AG08396 (cell line): ENCODE data around the gene PCSK9.

Experiments
- DNase-seq: peaks from one replicate; pipeline ENCODE4 v3.0.0; 2012; ENCODE audit warnings: low spot score, mixed read lengths

The PCSK9 gene

DNA sequence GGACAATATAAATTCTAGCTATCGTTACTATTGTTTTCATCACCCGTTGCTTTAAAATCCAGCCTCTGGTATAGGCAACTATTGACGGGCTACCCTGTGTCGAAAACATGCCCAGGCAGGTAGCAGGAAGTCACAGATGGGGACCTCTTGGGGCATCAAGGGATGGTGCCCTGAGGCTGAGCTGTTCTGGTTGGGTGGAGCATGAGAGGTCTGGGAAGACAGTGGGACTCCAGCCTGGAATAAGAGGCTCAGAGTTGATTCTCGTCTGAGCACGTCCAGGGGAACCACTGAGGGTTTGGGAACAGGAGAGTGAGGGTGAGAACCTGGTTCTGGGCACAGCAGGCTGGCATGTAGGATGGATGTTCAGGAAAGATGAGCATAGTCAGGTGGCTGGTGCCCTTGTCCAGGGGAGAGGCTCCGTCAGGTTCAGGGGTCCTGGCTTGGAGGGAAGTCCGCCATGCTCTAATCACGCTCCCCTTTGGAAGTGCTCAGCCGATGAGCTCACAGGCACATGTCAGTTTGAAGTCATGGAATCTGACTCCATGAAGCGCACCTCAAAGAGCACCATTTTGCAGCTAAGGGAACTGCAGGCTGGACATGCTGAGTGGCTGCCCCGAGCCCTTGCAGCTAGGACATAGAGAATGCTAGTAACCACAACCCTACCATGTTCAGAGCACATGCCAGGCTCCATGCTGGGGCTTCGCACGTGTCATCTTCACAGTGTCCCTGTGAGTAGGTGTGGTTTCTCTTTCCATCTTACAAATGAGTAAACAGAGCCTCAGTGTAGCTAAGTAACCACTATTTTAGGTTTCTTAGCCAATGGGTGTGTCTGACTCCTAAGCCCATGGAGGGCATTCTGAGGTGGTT is 21.0 kb downstream of the PCSK9 start:
- peak; percentile 24 for DNase-seq

DNA sequence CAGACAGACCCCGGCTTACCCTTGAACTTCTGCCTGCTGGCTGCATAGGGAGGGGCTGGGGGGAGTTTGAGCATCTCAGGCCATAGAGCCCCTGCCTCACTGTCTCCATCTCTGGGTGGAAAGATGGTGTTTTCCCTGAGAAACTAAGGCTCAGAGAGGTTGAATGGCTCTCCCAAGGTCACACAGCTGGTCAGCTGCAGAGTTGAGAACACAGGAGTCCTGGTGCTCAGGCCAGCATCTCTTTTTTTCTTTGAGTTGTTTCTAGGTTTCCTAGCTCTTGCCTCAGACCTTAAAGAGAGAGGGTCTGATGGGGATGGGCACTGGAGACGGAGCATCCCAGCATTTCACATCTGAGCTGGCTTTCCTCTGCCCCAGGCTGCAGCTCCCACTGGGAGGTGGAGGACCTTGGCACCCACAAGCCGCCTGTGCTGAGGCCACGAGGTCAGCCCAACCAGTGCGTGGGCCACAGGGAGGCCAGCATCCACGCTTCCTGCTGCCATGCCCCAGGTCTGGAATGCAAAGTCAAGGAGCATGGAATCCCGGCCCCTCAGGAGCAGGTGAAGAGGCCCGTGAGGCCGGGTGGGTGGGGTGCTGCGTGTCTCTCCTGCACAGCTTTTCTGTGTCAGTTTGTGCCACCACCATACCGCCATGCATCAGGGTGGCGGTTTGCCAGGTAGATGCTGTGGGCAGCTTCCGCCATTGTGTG is 21.8 kb downstream of the PCSK9 start:
- no peak for DNase-seq

DNA sequence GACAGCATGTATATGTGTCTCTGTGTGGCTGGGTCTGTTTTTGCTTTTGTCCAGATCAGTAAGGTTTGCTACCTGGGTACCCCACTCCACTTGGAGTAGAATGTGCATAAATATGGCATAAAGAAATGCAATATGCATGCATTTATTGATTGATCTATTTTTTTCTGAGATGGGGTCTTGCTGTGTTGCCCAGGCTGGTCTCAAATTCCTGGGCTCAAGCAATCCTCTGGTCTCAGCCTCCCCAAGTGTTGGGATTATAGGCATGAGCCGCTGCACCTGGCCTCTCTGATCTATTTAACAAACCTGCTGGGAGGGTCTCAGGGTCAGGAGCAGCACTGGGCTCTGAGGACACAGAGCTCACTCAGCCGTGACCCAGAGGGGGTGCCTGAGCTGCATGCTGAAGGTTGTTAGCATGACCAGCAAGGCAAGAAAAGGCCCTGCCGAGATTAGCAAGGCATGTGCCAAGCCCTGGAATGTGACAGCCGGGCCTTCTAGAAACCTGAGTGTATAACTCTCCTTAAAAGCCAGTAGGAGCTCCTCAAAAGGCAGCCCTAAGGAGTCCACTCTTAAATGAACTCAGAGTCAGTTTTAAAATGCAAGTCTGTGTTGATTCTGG is 22.5 kb downstream of the PCSK9 start:
- no peak for DNase-seq

DNA sequence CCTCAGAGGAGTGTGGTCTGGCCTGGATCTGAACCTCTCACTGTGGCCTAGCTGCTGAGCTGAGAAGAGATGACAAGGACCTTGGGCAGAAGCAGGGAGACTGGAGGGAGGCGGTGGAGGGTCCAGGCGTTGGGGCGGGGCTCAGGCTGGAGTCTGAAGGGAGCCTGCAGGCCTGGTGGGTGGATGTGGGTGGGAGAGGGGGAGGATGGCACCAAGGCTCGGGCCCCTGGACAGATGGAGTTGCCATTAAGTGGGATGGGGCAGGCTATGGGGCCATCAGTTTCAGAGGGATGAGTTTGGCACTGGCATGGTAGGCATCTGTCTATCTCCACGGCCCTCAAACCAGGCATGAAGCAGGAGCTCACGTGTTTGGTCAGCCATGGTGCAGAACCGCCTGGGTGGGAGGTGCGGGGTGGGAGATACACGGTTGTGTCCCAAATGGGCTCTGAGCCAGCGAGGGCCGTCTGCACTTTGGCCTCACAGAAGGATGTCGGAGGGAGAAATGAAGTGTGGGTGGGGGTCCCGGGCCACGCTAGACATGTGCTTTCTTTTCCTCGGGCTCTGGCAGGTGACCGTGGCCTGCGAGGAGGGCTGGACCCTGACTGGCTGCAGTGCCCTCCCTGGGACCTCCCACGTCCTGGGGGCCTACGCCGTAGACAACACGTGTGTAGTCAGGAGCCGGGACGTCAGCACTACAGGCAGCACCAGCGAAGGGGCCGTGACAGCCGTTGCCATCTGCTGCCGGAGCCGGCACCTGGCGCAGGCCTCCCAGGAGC is 23.6 kb downstream of the PCSK9 start:
- no peak for DNase-seq

DNA sequence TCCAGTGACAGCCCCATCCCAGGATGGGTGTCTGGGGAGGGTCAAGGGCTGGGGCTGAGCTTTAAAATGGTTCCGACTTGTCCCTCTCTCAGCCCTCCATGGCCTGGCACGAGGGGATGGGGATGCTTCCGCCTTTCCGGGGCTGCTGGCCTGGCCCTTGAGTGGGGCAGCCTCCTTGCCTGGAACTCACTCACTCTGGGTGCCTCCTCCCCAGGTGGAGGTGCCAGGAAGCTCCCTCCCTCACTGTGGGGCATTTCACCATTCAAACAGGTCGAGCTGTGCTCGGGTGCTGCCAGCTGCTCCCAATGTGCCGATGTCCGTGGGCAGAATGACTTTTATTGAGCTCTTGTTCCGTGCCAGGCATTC is 24.2 kb downstream of the PCSK9 start:
- DNase-seq = no peak

DNA sequence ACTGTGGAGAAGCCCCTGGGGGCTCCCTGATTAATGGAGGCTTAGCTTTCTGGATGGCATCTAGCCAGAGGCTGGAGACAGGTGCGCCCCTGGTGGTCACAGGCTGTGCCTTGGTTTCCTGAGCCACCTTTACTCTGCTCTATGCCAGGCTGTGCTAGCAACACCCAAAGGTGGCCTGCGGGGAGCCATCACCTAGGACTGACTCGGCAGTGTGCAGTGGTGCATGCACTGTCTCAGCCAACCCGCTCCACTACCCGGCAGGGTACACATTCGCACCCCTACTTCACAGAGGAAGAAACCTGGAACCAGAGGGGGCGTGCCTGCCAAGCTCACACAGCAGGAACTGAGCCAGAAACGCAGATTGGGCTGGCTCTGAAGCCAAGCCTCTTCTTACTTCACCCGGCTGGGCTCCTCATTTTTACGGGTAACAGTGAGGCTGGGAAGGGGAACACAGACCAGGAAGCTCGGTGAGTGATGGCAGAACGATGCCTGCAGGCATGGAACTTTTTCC is 24.8 kb downstream of the PCSK9 start:
- no peak for DNase-seq

DNA sequence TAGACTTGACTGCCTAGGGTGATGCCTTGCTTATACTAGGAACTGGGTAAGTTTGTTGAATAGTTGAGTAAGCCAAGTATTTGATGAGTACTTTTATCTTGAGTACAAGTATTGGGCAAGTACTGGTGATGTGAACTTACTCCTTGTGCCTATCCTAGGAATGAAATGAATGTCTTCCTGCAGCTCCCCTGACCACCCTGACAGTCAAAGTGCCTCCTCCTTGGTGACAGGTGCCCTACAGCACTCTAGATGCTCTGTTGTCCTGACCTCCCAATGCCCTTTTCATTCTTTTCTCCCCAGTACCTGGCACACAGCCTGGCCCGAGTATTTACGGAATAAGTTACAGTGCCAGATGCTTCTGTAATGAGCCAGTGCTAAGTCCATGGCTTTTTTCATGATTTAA is 25.5 kb downstream of the PCSK9 start:
- DNase-seq = peak; percentile 68

DNA sequence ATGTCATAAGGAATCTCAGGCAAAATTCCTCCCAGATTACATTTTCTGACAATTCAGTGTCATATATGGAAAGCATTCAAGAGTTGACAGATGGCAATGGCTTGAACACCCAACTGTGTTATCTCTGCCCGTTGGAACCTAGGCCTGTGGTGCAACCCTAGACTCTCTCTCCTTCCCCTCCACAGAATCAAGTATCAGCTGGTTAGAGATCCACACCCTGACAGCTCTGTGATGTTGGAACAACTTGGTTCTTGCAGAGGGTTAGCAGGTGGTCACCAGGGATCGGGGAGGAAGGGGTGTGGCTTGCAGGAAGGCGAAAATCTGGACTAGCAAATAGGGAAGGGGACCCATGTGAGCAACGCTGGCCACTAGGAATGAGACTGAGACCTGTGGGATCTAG is 26.3 kb downstream of the PCSK9 start:
- no peak for DNase-seq

DNA sequence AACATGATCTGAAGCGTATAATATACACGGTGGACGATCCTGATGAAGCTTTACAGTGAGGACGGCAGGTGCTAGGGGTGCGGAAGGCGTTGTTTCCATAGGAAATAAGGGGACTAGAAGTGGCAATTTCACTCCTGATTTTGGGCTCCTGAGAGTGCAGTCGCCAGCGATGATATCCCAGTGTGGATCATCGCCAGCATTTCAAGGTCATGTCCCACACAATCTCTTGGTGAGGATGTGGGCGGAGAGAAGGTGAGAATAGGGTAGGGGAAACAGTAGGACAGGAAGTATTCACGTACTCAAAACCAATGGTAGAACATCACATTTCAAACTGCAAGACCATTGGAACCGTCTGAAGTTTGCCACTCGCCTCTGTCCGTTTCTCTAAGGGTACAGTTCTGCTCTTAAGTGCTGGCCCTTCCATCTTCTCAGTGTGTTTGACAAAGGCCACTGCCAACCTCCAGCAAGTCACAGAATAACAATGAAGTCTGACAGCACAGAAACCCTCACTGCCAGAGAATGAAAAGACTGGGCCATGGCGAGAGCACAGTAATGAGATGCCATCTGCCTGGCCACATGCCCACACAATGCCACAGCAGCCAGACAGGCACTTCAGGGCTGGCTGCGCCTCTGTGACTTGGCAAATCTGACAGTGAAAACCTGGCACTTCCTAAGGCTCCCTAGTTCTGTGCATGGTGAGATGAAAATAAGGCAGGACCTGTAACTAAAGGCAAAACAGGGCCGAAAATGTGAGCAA is 27.9 kb downstream of the PCSK9 start:
- no peak for DNase-seq

DNA sequence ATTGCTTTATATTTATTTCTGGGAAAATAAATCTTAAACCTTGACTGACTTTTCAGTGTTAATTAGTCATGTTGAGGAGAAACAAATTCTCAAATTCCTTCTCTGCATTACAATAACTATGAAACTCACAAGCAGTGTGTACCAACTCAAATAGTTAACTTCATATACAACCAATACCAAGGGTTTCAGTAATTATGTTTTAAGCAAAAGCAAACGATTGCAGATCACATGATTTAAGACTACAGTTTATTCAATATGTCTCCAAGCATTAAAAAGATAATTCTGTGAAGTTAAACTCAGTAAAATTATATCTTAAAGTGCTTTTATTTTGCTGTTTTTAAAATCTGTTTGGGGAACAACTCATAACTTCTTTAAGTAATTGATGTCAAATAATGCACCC is 28.6 kb downstream of the PCSK9 start:
- no peak for DNase-seq

DNA sequence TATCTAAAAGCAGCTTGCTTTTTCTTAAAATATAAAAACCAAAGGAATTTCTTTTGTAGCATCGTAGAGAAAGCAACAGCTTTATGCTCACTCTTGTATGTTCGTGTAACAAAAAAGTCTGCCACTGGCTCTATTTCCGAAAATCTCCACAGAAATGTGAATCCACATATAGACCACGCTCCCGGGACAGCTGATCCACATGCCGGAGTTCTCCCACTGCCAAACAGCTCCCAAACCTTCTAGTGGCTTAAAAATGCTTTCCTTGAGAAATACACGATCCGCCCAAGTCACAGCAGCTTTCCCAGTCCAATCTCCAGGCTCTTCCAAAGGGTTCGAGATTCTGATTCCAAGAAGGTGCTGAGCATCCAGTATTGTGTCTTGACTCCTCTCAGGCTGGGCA is 29.3 kb downstream of the PCSK9 start:
- no peak for DNase-seq

DNA sequence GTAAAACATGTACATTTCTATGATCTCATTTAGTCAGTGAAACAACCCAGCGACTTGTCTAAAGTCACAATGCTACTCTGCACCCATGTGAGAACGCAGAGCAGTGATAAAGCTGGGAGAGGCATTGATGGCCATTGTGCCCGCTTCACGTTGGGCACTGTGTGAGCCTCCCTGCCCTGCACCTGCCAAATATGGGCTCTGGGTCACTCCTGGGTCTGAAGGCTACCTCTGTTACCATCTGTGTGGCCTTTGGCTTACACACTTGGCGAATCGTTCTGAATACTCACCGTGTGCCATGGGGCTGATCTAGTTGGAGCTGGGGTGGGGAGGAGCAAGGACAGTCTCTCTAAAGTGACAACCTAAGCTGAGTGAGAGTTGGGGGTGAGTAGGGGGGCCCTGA is 29.9 kb downstream of the PCSK9 start:
- DNase-seq = no peak

DNA sequence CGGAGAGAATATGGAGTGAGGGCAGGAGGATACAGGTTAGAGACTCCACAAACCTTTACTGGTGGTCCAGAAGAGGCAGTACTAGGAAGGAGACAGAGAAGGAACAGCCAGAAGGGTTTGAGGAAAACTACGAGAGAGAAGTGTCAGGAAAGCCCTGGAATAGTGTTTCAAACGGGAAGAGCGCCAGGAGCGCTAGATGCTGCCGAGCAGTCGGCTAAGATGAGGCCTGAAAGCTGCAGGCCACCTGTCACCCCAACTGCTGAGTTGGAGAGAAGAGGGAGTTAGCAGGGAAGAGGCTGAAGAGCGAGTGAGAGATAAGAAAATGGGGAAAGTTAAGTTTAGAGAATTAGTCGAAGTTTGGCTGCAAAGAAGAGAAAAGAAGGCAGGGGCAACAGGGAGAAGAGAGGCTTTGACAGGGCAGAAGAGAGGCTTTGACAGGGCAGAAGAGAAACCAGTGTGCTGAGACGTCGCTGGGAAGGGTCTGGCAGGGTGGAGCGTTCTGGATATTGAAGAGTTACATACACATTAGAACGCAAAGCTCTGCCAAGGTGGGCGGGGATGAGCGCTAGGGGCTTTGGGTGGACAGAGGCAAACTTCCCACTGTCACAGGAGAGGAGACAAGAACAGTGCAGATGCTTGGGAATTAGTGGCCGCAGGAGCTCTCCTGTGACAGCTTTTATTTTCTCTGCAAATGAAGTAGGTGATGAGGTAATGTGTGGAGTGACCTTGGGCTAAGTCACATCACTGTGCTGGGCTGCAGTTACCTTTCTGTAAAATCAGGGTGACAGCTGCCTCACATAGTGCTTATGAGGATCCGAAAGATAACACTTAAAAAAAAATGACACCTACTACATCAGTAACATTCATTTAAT is 31.2 kb downstream of the PCSK9 start:
- DNase-seq = no peak

DNA sequence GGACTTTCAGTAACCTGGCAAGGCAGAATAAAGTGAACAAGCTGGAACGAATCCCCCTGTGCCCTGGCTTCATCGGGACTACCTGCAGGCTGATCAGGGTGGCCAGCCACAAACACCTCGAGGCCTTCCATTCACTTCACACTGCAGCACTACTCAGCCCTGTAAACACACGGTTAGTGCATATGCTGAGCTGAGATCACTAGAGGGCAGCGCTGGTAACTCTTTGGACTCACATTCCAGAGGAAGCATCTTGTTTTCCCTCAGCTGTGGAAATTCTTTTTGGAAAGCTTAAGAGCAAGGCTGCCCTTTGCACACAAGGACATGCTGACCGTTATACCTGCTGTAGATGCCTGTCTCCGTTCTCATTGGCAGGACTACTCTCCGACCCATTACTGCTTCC is 32.1 kb downstream of the PCSK9 start:
- DNase-seq = peak; percentile 71

DNA sequence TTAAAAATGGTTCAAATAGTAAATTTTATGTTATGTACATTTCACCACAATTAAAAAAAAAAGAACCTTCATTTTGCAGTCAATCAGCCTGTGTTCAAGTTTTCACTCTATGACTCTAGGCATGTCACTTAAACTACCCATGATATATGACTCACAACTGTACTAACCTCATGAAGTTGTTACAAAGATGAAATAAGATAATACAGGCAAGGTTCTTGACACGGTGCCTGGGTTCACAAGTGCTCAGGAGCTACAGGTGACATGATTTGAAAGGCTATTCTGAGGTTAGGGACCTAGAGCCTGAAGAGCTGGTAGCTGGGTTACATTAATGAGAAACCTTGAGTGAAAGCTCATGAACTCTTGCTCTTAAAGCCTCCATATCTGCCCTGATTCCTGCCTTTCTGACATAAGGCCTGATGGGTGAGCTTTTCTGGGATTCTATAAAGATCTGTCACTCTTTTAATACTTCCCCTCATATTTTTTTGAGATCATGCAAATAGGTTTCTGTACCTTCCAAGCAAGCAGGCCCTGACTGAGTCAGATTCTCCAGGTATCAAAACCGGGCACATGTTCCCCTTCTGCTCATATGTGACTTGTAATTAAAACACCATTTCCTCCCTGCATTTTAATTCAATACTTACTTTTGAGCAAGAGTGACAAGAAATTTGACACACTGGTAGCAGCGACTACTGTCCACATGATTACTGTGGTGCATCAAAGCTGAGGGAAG is 34.0 kb downstream of the PCSK9 start:
- no peak for DNase-seq

DNA sequence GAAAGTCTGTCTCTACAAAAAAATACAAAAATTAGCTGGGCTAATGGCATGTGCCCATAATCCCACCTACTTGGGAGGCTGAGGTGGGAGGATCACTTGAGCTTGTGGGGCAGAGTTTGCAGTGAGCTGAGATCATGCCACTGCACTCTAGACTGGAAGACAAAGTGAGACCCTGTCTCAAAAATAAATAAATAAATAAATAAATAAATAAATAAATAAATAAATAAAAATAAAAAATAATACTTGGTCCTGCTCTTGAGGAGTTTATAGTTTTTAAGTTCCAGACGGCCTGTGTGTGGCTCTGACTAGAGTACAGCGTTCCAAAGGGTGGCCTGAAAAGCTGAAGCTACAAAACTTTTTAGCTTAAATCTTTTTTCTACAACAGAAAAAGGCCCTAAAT is 35.1 kb downstream of the PCSK9 start:
- DNase-seq = no peak

DNA sequence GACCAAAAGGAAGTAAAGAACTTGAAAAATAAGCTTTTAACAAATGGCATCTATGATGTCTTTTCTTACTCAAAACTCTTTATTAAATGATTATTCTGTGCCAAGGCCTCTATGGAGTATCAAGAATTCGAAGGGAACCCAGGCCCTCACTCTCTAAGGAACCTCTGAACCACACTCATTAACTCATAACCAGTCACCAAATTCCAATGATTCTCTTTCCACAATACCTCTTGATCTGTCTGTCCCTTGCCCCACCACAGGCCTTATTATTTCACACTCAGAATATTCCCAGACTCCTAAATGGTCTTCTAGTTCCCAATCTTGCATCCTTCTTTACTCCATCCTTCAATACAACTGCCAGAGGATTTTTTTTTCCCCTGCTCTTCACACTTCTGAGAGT is 37.0 kb downstream of the PCSK9 start:
- DNase-seq = no peak

DNA sequence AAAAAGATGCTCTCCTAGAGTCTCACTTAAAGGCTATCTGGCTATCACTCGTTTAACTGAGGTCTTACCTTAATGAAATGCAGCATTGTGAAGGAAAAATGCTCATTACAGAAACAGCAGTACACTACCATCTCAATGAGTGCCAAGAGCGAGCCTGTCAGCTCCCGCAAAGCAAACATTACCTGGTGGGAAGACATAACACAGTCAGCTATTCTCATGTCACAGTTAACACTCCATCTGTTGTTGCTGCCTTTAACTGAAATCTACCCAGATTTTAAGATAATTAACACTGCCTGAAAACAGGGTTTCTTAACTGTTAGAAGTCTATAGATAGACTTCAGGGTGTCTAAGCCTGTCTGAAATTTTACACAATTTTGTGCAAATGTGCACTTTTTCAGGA is 39.1 kb downstream of the PCSK9 start:
- no peak for DNase-seq

DNA sequence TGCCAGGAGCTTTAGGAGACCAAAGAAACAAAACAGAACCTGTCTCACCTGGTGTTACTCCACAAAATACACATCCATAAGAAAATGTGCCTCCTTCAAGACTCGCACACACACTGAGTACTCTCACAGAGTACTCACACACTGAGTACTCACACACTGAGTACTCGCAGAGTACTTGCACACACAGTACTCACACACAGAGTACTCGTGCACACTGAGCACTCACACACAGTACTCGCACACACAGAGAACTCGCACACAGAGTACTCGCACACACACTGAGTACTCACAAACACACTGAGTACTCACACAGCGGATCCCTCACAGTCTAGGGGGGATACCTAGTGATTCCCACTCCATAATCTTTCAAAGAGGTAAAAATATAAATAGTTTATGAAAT is 40.3 kb downstream of the PCSK9 start:
- no peak for DNase-seq
